GM12878 (cell line): ENCODE data around the gene BTBD1. TPM values are rescaled to one million over a fixed set of nuclear protein-coding genes. Genes with fewer than 3 reads are reported as not detected.
A peak's percentile ranks its signal among the peaks of the same experiment; 100 is the strongest.

ENCODE experiments used
- ASH2L ChIP-seq: fragments of 300-600, 200-600 bp; sonication (generic); IDR thresholded peaks from 2 replicates; pipeline ENCODE4 v1.6.1; 2017; ENCODE audit warnings: low read depth, mild to moderate bottlenecking, borderline replicate concordance
- CBX5 ChIP-seq: sonication (generic); IDR thresholded peaks from 2 replicates; pipeline ENCODE4 v1.6.1; 2016; ENCODE audit warnings: low read depth, moderate library complexity, mild to moderate bottlenecking, inconsistent platforms
- CHD2 ChIP-seq: IDR thresholded peaks from 2 replicates; pipeline ENCODE4 v1.6.1; 2011; ENCODE audit warnings: low read depth, low read length, improper control_type of control experiment, borderline replicate concordance
- CHD4 ChIP-seq: fragments of 200-600 bp; sonication (generic); IDR thresholded peaks from 2 replicates; pipeline ENCODE4 v1.6.1; 2016; ENCODE audit warnings: mild to moderate bottlenecking
- DPF2 ChIP-seq: fragments of 450-650 bp; IDR thresholded peaks from 2 replicates; pipeline ENCODE4 v1.6.1; 2017; ENCODE audit warnings: mild to moderate bottlenecking
- GABPA ChIP-seq: IDR thresholded peaks from 2 replicates; pipeline ENCODE4 v1.6.1; 2014; ENCODE audit warnings: antibody characterized with exemption, low read depth, mild to moderate bottlenecking, inconsistent platforms
- HDAC6 ChIP-seq: fragments of 200-600 bp; sonication (generic); IDR thresholded peaks from one replicate; pipeline ENCODE4 v1.8.0; 2017; ENCODE audit warnings: antibody characterized with exemption; ENCODE audit not compliant: unreplicated experiment
- KDM1A ChIP-seq: fragments of 200-600 bp; sonication (generic); IDR thresholded peaks from 2 replicates; pipeline ENCODE4 v1.6.1; 2016; ENCODE audit warnings: borderline replicate concordance
- MTA3 ChIP-seq: IDR thresholded peaks from 2 replicates; pipeline ENCODE4 v1.6.1; 2012; ENCODE audit warnings: low read length, inconsistent platforms, borderline replicate concordance
- NR2C1 ChIP-seq: fragments of 450-650 bp; IDR thresholded peaks from 2 replicates; pipeline ENCODE4 v1.6.1; 2017; ENCODE audit warnings: antibody characterized with exemption, mild to moderate bottlenecking, moderate library complexity
- NR2F1 ChIP-seq: fragments of 450-650 bp; conservative IDR thresholded peaks from 2 replicates; pipeline ENCODE4 v1.6.1; 2017; ENCODE audit warnings: mild to moderate bottlenecking
- PAX8 ChIP-seq: fragments of 450-650 bp; IDR thresholded peaks from 2 replicates; pipeline ENCODE4 v1.6.1; 2017; ENCODE audit warnings: mild to moderate bottlenecking, moderate library complexity
- RAD51 ChIP-seq: fragments of 450-650 bp; IDR thresholded peaks from 2 replicates; pipeline ENCODE4 v1.6.1; 2016; ENCODE audit warnings: moderate library complexity, mild to moderate bottlenecking, inconsistent platforms
- RBBP5 ChIP-seq: fragments of 200-600 bp; sonication (generic); conservative IDR thresholded peaks from 2 replicates; pipeline ENCODE4 v1.6.1; 2016
- RFX5 ChIP-seq: IDR thresholded peaks from 2 replicates; pipeline ENCODE4 v1.6.1; 2011; ENCODE audit warnings: low read depth, low read length, improper control_type of control experiment
- SMC3 ChIP-seq: IDR thresholded peaks from 2 replicates; pipeline ENCODE4 v1.6.1; 2011; ENCODE audit warnings: low read length, improper control_type of control experiment, borderline replicate concordance
- SUZ12 ChIP-seq: fragments of 200-600 bp; sonication (generic); IDR thresholded peaks from one replicate; pipeline ENCODE4 v1.6.1; 2018; ENCODE audit warnings: antibody characterized with exemption, mild to moderate bottlenecking; ENCODE audit not compliant: unreplicated experiment
- TCF12 ChIP-seq: IDR thresholded peaks from 2 replicates; pipeline ENCODE4 v1.6.1; 2011; ENCODE audit warnings: low read depth, mild to moderate bottlenecking, low read length
- YBX1 ChIP-seq: fragments of 450-650 bp; IDR thresholded peaks from 2 replicates; pipeline ENCODE4 v1.6.1; 2016; ENCODE audit warnings: antibody characterized with exemption
- polyA plus RNA-seq, 11 experiments: library from polyadenylated mRNA; depleted of rRNA in 4 of 11; unstranded in 6 of 11; stranded (reverse) in 5 of 11; fragments of >200 nt; fragmentation: Nextera tagmentation in 4 of 11; fragmentation: Illumina TruSeq in 1 of 11; extraction: Ambion mirVana in 4 of 11; extraction: Trizol in 1 of 11; gene quantifications; 1 replicate in 1 of 11; 2 replicates in 10 of 11; pipeline versions ENCODE4 v1.2.1 to v1.2.3, GENCODE V29; 2011 to 2016; ENCODE audit warnings: inconsistent platforms in 2 of 11, missing spikeins in 2 of 11, low read depth in 1 of 11
- total RNA-seq, 4 experiments: library from RNA; depleted of rRNA in 3 of 4; stranded (reverse); fragments of >200 nt in 3 of 4; fragmentation: Illumina TruSeq in 1 of 4; extraction: Trizol in 1 of 4; gene quantifications; 2 replicates each; pipeline versions ENCODE4 v1.2.1 to v1.2.3, GENCODE V29; 2013 to 2021
- TF ChIP-seq, protein P1 (sequence below): fragments of 450-650 bp; IDR thresholded peaks from 2 replicates; pipeline ENCODE4 v1.6.1; 2017; ENCODE audit warnings: mild to moderate bottlenecking, moderate library complexity
- TF ChIP-seq, protein P2 (sequence below): IDR thresholded peaks from 2 replicates; pipeline ENCODE4 v1.6.1; 2012; ENCODE audit warnings: low read depth, low read length, improper control_type of control experiment
- TF ChIP-seq, protein P3 (sequence below), 3 experiments: IDR thresholded peaks in 2 of 3; conservative IDR thresholded peaks in 1 of 3; 2 replicates each; pipeline ENCODE4 v1.5.1; 2011; ENCODE audit warnings: low read depth in 3 of 3, low read length in 3 of 3, mild to moderate bottlenecking in 3 of 3, control low read depth in 2 of 3, moderate library complexity in 2 of 3, inconsistent platforms in 1 of 3, mixed read lengths in 1 of 3; ENCODE audit not compliant: control insufficient read depth in 2 of 3, insufficient read depth in 1 of 3; ENCODE audit errors: extremely low read depth in 1 of 3
- TF ChIP-seq, protein P4 (sequence below): fragments of 450-650 bp; formaldehyde crosslinking; IDR thresholded peaks from 2 replicates; pipeline ENCODE4 v1.5.0; 2022; ENCODE audit warnings: mild to moderate bottlenecking, missing genetic modification characterization

BTBD1 gene
- total and polyA plus RNA-seq, 10 of the 15 experiments (the other 5 are each of a cell fraction or from before 2014, with no cell fraction given): 17.5 to 90.4 (median 73.1) TPM

DNA sequence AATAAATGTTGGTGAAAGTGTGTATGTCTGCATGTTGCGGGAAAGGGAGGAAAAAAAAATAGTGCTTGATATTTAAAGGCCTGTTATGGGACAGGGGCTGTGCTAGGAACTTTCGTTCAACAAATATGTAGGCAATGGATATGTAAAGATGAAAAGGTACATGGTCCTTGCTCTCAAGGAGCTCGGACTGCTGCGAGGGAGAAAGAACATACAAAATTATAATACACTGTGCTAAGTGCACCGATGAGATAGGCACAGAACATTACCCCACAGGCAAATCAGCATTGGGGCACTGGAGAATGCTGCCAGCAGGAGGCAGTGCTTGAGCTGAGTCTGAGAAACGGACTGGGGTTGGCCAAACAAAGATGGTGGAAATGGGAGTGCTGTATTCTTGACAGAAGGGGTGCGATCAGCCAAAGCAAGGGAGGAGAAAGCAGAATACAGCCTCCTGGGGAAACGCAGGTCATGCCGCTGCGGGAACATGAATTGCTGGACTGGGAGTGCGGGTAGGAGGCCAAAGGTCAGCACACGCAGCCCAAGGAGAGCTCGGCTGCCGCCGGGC lies 56.3 kb downstream of the BTBD1 start (continued):
- TF ChIP-seq, protein P1, sequence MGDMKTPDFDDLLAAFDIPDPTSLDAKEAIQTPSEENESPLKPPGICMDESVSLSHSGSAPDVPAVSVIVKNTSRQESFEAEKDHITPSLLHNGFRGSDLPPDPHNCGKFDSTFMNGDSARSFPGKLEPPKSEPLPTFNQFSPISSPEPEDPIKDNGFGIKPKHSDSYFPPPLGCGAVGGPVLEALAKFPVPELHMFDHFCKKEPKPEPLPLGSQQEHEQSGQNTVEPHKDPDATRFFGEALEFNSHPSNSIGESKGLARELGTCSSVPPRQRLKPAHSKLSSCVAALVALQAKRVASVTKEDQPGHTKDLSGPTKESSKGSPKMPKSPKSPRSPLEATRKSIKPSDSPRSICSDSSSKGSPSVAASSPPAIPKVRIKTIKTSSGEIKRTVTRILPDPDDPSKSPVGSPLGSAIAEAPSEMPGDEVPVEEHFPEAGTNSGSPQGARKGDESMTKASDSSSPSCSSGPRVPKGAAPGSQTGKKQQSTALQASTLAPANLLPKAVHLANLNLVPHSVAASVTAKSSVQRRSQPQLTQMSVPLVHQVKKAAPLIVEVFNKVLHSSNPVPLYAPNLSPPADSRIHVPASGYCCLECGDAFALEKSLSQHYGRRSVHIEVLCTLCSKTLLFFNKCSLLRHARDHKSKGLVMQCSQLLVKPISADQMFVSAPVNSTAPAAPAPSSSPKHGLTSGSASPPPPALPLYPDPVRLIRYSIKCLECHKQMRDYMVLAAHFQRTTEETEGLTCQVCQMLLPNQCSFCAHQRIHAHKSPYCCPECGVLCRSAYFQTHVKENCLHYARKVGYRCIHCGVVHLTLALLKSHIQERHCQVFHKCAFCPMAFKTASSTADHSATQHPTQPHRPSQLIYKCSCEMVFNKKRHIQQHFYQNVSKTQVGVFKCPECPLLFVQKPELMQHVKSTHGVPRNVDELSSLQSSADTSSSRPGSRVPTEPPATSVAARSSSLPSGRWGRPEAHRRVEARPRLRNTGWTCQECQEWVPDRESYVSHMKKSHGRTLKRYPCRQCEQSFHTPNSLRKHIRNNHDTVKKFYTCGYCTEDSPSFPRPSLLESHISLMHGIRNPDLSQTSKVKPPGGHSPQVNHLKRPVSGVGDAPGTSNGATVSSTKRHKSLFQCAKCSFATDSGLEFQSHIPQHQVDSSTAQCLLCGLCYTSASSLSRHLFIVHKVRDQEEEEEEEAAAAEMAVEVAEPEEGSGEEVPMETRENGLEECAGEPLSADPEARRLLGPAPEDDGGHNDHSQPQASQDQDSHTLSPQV: no peak
- TF ChIP-seq, protein P2, sequence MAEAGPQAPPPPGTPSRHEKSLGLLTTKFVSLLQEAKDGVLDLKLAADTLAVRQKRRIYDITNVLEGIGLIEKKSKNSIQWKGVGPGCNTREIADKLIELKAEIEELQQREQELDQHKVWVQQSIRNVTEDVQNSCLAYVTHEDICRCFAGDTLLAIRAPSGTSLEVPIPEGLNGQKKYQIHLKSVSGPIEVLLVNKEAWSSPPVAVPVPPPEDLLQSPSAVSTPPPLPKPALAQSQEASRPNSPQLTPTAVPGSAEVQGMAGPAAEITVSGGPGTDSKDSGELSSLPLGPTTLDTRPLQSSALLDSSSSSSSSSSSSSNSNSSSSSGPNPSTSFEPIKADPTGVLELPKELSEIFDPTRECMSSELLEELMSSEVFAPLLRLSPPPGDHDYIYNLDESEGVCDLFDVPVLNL: no peak
- TF ChIP-seq SUZ12: no peak
- TF ChIP-seq DPF2: no peak
- TF ChIP-seq YBX1: no peak
- no peak for TF ChIP-seq RFX5
- no peak for TF ChIP-seq RAD51
- no peak for TF ChIP-seq CHD2
- TF ChIP-seq, protein P3, sequence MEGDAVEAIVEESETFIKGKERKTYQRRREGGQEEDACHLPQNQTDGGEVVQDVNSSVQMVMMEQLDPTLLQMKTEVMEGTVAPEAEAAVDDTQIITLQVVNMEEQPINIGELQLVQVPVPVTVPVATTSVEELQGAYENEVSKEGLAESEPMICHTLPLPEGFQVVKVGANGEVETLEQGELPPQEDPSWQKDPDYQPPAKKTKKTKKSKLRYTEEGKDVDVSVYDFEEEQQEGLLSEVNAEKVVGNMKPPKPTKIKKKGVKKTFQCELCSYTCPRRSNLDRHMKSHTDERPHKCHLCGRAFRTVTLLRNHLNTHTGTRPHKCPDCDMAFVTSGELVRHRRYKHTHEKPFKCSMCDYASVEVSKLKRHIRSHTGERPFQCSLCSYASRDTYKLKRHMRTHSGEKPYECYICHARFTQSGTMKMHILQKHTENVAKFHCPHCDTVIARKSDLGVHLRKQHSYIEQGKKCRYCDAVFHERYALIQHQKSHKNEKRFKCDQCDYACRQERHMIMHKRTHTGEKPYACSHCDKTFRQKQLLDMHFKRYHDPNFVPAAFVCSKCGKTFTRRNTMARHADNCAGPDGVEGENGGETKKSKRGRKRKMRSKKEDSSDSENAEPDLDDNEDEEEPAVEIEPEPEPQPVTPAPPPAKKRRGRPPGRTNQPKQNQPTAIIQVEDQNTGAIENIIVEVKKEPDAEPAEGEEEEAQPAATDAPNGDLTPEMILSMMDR (IDR thresholded peaks at IDR 0.05 in 2 of 3, conservative IDR thresholded peaks at IDR 0.05 in 1 of 3; ENCODE audit: control insufficient read depth in 2 of 3, extremely low read depth in 1 of 3, insufficient read depth in 1 of 3, low read depth in 3 of 3, low read length in 3 of 3): peak; percentile 90 to 98 (median 92)
- no peak for TF ChIP-seq PAX8
- no peak for TF ChIP-seq MTA3
- TF ChIP-seq HDAC6: no peak
- TF ChIP-seq RBBP5: no peak
- TF ChIP-seq KDM1A: no peak
- peak; percentile 32; the same call in 1 of the 2 replicates for TF ChIP-seq NR2C1
- no peak for TF ChIP-seq TCF12
- TF ChIP-seq SMC3: peak; percentile 79
- TF ChIP-seq CBX5: no peak
- no peak for TF ChIP-seq NR2F1
- TF ChIP-seq, protein P4, sequence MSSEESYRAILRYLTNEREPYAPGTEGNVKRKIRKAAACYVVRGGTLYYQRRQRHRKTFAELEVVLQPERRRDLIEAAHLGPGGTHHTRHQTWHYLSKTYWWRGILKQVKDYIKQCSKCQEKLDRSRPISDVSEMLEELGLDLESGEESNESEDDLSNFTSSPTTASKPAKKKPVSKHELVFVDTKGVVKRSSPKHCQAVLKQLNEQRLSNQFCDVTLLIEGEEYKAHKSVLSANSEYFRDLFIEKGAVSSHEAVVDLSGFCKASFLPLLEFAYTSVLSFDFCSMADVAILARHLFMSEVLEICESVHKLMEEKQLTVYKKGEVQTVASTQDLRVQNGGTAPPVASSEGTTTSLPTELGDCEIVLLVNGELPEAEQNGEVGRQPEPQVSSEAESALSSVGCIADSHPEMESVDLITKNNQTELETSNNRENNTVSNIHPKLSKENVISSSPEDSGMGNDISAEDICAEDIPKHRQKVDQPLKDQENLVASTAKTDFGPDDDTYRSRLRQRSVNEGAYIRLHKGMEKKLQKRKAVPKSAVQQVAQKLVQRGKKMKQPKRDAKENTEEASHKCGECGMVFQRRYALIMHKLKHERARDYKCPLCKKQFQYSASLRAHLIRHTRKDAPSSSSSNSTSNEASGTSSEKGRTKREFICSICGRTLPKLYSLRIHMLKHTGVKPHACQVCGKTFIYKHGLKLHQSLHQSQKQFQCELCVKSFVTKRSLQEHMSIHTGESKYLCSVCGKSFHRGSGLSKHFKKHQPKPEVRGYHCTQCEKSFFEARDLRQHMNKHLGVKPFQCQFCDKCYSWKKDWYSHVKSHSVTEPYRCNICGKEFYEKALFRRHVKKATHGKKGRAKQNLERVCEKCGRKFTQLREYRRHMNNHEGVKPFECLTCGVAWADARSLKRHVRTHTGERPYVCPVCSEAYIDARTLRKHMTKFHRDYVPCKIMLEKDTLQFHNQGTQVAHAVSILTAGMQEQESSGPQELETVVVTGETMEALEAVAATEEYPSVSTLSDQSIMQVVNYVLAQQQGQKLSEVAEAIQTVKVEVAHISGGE: no peak
- no peak for TF ChIP-seq GABPA
- no peak for TF ChIP-seq ASH2L
- no peak for TF ChIP-seq CHD4
